Measurements from ENCODE around the gene IARS1. TPM values are rescaled to one million over a fixed set of nuclear protein-coding genes. Genes with fewer than 3 reads are reported as not detected.

IARS1 gene
- total and polyA plus RNA-seq, 4 donors: 76.3 to 229 (median 95.8) TPM

GRCh38 chr9:92254381-92255337, 38.8 kb downstream of the IARS1 start:
- Histone ChIP-seq H3K4me1 (ENCODE audit: control insufficient read depth, insufficient read depth, low read length) (no peaks in the 10 kb centered on the region), H3K4me3 (ENCODE audit: low read depth, low read length) (no peak overlapping the region), H3K27ac (ENCODE audit: low read depth, low read length) (no peak overlapping the region), H3K36me3 (ENCODE audit: control insufficient read depth, insufficient read depth, low read length) (peaks cover 62% of the 10 kb centered on the region), H3K9me3 (ENCODE audit: control insufficient read depth, insufficient read depth, low read length) (no peaks in the 10 kb centered on the region), H3K27me3 (ENCODE audit: control insufficient read depth, insufficient read depth, low read length) (no peaks in the 10 kb centered on the region)
- DNase-seq (ENCODE audit: low read depth in 4 of 6, low spot score in 6 of 6): no peak
- 93% methylated on average over 17 of the region's 19 CpGs for WGBS (ENCODE audit: insufficient coverage)

- no peak overlapping the region for H3K27ac ChIP-seq (ENCODE audit: low read depth, low read length)
These were observed 39.8 kb downstream of the IARS1 start for GRCh38 chr9:92253656-92254055.

GRCh38 chr9:92247981-92248380, 45.5 kb downstream of the IARS1 start:
- Histone ChIP-seq H3K27ac (ENCODE audit: low read depth, low read length) (no peak overlapping the region), H3K36me3 (ENCODE audit: control insufficient read depth, insufficient read depth, low read length) (peaks cover 42% of the 10 kb centered on the region), H3K9me3 (ENCODE audit: control insufficient read depth, insufficient read depth, low read length) (no peaks in the 10 kb centered on the region), H3K4me3 (ENCODE audit: low read depth, low read length) (no peak overlapping the region), H3K4me1 (ENCODE audit: control insufficient read depth, insufficient read depth, low read length) (no peaks in the 10 kb centered on the region), H3K27me3 (ENCODE audit: control insufficient read depth, insufficient read depth, low read length) (no peaks in the 10 kb centered on the region)
- DNase-seq (ENCODE audit: low read depth in 4 of 6, low spot score in 6 of 6): no peak
- no CpG with 5 or more reads among the region's 3 CpGs for WGBS (ENCODE audit: insufficient coverage)

More at GRCh38 chr9:92253656-92254055, 39.8 kb downstream of the IARS1 start:
- Histone ChIP-seq H3K36me3 (ENCODE audit: control insufficient read depth, insufficient read depth, low read length) (peaks cover 58% of the 10 kb centered on the region), H3K4me1 (ENCODE audit: control insufficient read depth, insufficient read depth, low read length) (no peaks in the 10 kb centered on the region), H3K9me3 (ENCODE audit: control insufficient read depth, insufficient read depth, low read length) (no peaks in the 10 kb centered on the region), H3K4me3 (ENCODE audit: low read depth, low read length) (no peak overlapping the region), H3K27me3 (ENCODE audit: control insufficient read depth, insufficient read depth, low read length) (no peaks in the 10 kb centered on the region)
- no peak for DNase-seq (ENCODE audit: low read depth in 4 of 6, low spot score in 6 of 6)
- 83% methylated on average over 4 of the region's 4 CpGs for WGBS (ENCODE audit: insufficient coverage)

DNA sequence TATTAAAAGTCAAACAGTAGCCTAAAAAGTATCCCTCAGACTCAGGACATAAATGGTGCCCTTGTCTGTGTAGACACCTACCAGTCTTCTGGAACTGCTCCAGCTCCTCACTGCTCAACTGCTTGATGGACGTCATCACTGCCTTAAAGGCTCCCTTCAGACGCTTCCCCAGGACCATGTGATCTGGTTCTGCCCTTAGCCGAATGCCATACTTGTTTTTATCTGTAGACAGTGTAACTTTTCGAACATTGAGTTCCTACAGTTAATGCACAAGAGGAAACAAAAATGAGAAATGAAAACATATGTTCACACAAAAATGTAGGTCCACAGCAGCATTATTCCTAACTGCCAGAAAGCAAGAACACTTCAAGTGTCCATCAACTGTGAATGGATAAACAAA, 46.2 kb downstream of the IARS1 start:
- H3K36me3 ChIP-seq (ENCODE audit: control insufficient read depth, insufficient read depth, low read length): peaks cover 37% of the 10 kb centered on the region
- H3K9me3 ChIP-seq (ENCODE audit: control insufficient read depth, insufficient read depth, low read length): no peaks in the 10 kb centered on the region
- whole genome bisulfite sequencing (ENCODE audit: insufficient coverage): 57% methylated on average over 1 of the region's 4 CpGs
- DNase-seq (ENCODE audit: low read depth in 4 of 6, low spot score in 6 of 6): no peak
- no peaks in the 10 kb centered on the region for H3K4me1 ChIP-seq (ENCODE audit: control insufficient read depth, insufficient read depth, low read length)
- no peaks in the 10 kb centered on the region for H3K27me3 ChIP-seq (ENCODE audit: control insufficient read depth, insufficient read depth, low read length)
- H3K4me3 ChIP-seq (ENCODE audit: low read depth, low read length): no peak overlapping the region
- no peak overlapping the region for H3K27ac ChIP-seq (ENCODE audit: low read depth, low read length)

GRCh38 chr9:92245005-92245797, 48.3 kb downstream of the IARS1 start:
- Histone ChIP-seq H3K27me3 (ENCODE audit: control insufficient read depth, insufficient read depth, low read length) (no peaks in the 10 kb centered on the region), H3K27ac (ENCODE audit: low read depth, low read length) (no peak overlapping the region), H3K4me1 (ENCODE audit: control insufficient read depth, insufficient read depth, low read length) (no peaks in the 10 kb centered on the region), H3K4me3 (ENCODE audit: low read depth, low read length) (no peak overlapping the region), H3K9me3 (ENCODE audit: control insufficient read depth, insufficient read depth, low read length) (no peaks in the 10 kb centered on the region), H3K36me3 (ENCODE audit: control insufficient read depth, insufficient read depth, low read length) (peaks cover 43% of the 10 kb centered on the region)
- 88% methylated on average over 7 of the region's 7 CpGs for WGBS (ENCODE audit: insufficient coverage)
- DNase-seq (ENCODE audit: low read depth in 4 of 6, low spot score in 6 of 6): no peak

Small RNAs within 50 kb of the gene (small RNA-seq; reads per million reads assigned to genes)
- gene MIR3651 (ENCODE audit: low replicate concordance): not detected
- 0.22 reads per million, percentile 11 among the genes with 10 or more reads in this experiment for gene SNORA84 (ENCODE audit: low replicate concordance)

Other genes starting within 250 kb of the IARS1 start
- 100 to 1,000 TPM in 1 of 2 donors, 10 to 100 TPM in 1; 83.2 to 126 TPM for gene SPTLC1, start 178.3 kb downstream of the IARS1 start, total RNA-seq
- 10 to 100 TPM; 63.8 to 68.2 TPM for gene SPTLC1, start 178.3 kb downstream of the IARS1 start, polyA plus RNA-seq (ENCODE audit: insufficient read length in 2 of 2)
- gene NOL8, start 31.7 kb upstream of the IARS1 start, total RNA-seq: 10 to 100 TPM; 20.3 to 29.0 TPM
- gene NOL8, start 31.7 kb upstream of the IARS1 start, polyA plus RNA-seq (ENCODE audit: insufficient read length in 2 of 2): 10 to 100 TPM; 28.1 to 30.0 TPM
- gene CENPP, start 32.3 kb upstream of the IARS1 start, total RNA-seq: 10 to 100 TPM; 12.7 to 15.5 TPM
- gene CENPP, start 32.3 kb upstream of the IARS1 start, polyA plus RNA-seq (ENCODE audit: insufficient read length in 2 of 2): 1 to 10 TPM; 5.4 to 7.6 TPM
- 1,000 to 10,000 TPM in 1 of 2 donors, 100 to 1,000 TPM in 1; 576 to 1,092 TPM for gene OGN, start 110.9 kb upstream of the IARS1 start, total RNA-seq
- gene OGN, start 110.9 kb upstream of the IARS1 start, polyA plus RNA-seq (ENCODE audit: insufficient read length in 2 of 2): 100 to 1,000 TPM in 1 of 2 donors, 10 to 100 TPM in 1; 70.2 to 316 TPM
- gene OMD, start 130.8 kb upstream of the IARS1 start, total RNA-seq: 100 to 1,000 TPM in 1 of 2 donors, 10 to 100 TPM in 1; 76.5 to 133 TPM
- 10 to 100 TPM in 1 of 2 donors, 1 to 10 TPM in 1; 1.4 to 21.7 TPM for gene OMD, start 130.8 kb upstream of the IARS1 start, polyA plus RNA-seq (ENCODE audit: insufficient read length in 2 of 2)
- 100 to 1,000 TPM; 118 to 142 TPM for gene ASPN, start 188.8 kb upstream of the IARS1 start, total RNA-seq
- 10 to 100 TPM; 12.5 to 41.1 TPM for gene ASPN, start 188.8 kb upstream of the IARS1 start, polyA plus RNA-seq (ENCODE audit: insufficient read length in 2 of 2)
- gene ECM2, start 242.3 kb upstream of the IARS1 start, total RNA-seq: 100 to 1,000 TPM in 1 of 2 donors, 10 to 100 TPM in 1; 63.9 to 102 TPM
- gene ECM2, start 242.3 kb upstream of the IARS1 start, polyA plus RNA-seq (ENCODE audit: insufficient read length in 2 of 2): 10 to 100 TPM in 1 of 2 donors, 1 to 10 TPM in 1; 6.1 to 25.2 TPM

Measured in spinal cord (tissue), 10 donors.